HG03432 (cell line): Measurements from ENCODE around the gene PCYOX1L.
A peak's percentile ranks its signal among the peaks of the same experiment; 100 is the strongest.

Source experiments
- ATAC-seq: cut with Tn5 transposase; IDR thresholded peaks from one replicate; pipeline ENCODE4 v1.9.1; 2021; ENCODE audit warnings: mild to moderate bottlenecking, moderate library complexity; ENCODE audit not compliant: unreplicated experiment

The PCYOX1L gene

DNA sequence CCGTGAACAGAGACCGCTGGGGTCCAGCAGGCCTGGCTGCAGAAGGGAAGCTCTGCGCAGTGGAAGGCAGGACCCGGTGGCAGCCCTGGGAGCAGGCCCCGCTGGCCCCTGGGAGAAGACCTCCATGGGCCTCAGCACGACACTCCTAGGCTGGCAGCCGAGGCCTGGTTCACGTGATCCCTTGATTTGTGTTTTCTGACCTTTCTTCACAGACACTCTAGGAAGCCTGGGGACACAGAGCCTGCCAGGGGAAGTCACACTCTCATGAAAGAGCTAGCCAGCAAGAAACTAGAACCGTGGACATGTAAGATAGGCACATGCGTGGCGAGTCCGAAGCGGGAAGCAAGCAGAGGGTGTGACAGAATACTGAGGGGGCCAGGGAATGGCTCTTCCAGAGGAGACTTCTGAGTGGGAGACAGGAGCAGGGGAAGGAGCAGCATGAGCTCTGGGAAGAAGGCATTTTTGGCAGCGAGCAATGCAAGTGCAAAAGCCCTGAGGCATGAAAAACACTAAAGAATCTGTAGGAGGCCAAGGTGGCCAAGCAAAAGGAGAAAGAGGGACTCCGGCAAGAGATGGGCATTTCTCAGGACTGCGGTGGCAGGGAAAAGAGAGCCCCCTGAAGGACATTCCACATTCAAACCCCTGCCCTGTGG lies 47.8 kb downstream of the PCYOX1L start:
- ATAC-seq = no peak

DNA sequence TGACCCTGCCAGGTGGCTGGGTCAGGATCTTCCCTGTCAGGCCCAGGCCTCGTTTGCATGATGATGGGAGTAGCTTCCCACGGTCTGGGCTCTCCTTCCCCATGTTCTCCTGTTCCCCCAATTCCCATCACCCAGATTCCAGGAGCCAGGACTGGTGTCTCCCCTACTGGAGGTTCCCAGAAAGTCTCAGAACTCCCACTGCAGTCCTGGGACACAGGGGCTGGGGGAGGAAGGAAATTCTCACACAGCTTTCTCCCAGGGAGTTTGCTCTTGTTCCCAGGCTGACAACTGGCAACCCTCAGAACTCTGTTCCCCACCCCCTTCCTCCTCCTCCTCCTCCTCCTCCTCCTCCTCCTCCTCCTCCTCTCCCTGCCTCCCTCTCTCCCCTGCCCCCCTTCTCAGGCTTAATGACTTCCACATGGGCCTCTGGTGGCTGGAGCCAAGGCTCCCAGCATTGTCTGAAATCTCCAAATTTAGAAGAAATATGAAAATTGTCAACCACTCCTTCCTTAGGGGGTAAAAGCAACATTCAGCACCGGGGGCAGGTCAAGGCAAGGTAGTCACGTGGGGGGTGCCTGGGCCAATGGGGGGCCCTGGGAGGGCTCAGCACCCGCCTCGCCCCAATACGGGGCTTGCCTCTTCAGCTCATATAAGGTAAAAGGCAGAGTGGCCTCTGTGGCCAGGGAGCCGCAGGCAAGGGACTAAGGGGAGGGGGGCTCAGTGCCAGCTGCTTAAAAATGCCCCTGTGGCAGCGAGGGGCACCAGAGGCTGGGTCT lies 48.5 kb downstream of the PCYOX1L start:
- no peak for ATAC-seq

DNA sequence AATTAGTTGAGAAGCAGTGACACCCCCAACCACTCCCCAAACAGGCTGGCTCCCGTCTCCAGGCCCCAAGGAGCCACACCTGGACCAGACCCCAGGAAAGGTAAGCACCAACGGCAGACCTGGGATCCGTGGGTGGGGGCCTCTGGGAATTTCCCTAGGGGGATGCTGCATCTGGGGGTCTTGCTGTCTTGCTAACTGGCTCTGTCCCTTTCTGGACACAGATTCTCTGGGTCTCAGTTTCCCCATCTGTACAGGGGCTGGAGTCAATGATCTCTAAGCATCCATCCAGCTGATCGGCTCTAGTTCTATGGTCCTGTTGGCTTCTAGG lies 49.1 kb downstream of the PCYOX1L start:
- no peak for ATAC-seq

DNA sequence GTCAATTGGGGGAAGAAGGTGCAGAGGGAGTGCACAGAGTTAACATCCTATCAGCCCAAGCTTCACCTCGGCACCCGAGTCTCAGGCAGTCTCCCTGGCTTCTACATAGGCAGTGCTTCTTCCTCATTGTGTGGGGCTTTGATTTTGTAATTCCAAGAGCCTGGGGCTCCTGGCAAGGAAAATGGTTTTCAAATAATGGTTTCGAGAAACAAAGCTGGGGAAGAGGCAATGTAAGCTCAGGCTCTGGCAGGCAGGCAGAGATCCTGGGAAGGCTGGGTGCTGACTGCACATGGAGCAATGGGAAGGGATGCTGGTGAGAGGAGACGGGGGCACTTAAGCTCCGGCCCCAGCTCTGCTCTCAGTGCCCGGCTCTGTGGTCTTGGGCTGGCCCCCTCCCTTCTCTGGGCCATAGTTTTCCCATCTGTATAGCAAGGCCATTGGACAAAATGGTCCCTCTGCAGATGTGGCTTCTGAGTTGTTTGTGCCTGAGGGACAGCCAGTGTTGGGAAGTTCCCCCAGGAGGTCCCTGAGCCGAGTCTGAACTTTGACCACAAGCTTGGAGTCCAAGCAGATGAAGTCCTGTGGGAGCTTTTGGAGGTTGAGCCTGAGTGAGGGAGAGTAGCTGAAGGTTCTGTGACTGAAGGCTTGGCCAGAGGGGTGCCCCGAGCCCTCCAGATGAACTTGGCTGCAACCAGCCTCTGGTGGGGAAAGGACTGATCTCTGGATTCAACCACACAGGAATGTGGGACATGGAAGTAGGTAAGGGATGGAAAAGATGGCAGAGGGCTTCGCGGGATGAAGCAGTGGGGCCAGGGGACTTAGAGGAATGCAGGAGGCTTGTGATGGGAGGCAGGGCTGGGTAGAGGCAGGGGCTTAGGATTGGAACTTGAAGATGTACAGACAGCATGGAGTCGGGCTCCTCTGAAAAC lies 49.7 kb downstream of the PCYOX1L start:
- no peak for ATAC-seq

DNA sequence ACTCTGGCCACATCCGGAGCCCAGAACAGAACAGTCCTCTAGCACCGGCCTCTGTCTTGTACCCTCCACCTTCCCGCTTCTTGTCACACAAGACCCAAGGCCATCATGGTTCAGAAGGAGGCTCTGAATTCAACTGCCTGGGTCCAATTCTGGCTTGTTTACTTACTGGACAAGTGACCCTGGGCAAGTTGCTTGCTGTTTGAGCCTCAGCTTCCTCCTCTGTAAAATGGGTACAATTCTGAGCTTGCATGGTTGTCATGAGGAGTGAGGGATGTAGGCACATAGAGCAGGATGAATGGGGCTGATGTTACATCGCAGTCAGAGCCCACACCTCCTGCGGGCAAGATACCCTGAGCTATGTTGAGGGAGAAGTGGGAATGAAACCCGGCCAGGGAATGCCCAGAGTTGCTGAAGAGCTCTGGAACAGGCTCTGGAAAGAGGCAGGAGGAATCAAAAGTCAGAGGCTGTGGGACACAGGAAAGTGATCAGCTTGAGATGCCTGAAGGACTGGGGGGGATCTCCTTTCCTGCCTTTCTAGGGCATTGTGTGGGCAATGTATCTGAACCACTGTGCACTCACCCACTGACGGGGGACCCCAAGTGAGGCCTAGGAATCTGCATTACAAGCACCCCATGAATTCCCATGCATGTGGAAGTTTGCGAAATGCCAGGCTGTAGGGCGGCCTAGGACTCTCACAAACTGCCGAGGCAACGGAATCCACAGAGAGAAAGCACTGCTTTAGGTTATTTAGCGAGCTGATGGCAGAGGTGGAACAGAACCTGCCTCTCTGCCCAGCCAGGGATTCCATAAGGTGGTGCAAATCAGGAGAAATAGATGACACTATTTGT lies 50.6 kb downstream of the PCYOX1L start:
- no peak for ATAC-seq

DNA sequence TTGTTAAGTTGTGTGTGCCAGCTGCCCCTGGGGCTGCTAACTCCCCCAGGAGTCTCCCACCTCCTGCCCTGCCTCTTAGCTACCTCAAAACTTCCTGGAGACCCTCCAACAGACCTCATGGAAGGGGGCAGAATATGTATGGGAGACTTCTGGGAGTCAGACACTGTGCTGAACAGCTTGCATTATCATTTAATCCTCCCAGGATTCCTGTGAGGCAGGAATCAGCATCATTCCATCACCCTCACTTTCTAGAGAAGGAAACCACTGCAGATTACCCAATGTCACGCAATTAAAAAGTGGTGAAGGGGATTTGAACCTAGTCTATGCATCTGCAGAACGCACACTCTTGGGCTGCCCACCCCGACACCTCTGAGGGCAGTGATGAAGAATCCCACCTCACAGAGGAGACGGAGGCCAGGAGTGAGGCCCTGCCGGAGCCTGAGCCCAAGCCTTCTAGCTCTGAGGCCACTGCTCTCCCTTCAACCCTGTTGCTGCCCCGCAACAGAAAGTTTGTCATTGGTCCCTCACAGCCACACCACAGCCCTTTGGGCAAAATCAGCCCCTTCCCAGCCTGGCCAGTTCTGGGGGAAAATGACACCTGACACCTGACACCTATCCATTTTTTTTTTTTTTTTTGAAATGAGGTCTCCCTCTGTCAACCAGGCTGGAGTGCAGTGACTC lies 51.6 kb downstream of the PCYOX1L start:
- no peak for ATAC-seq

DNA sequence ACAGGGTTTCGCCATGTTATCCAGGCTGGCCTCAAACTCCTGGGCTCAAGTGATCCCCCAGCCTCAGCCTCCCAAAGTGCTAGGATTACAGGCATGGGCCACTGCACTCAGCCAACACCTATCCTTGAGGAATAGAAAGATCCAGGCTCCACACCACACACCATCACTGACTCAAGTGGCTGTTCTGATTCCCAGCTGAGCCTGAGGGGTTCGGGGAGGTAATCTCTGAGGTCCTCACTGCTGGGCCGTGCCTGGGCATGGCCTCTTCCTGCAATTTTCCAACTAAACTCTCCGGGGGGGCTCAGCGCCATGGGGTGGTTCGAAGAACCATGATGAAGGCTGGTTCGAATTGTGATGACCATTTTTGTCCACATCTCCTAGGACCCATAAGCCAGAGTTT lies 52.2 kb downstream of the PCYOX1L start:
- no peak for ATAC-seq

DNA sequence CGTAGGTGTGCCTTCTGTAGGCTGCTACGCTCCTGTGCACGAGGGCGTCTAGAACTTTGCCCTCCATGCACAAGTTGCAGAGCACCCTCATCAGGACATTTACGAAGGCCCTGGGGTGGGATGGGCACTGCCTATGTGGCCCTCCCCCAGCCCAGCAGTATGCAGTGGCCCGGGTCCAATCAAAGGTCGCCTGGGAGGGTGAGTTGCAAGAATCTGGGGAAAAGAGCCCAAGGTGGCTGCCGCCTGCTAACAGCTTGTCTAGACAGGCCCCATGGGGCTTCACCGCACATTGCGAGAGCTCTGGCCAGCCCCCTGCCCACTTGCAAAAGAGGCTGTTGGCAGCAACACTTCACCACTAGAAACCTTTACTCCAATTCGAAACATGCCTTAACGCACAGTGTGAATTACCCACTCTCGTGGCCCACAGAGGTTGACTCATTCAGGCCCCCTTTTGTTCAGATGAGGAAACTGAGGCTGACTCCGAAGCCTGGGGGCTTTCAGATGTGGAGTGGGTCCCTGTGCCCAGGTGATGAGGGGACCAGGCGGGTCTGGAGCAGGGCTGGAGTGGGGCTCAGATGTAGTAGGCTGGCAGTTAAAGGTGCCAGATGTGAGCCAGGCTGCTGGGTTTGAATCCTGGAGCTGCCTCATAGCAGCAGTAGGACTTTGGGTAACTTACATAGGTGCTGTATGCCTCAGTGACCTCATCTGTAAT lies 53.0 kb downstream of the PCYOX1L start:
- ATAC-seq = no peak

DNA sequence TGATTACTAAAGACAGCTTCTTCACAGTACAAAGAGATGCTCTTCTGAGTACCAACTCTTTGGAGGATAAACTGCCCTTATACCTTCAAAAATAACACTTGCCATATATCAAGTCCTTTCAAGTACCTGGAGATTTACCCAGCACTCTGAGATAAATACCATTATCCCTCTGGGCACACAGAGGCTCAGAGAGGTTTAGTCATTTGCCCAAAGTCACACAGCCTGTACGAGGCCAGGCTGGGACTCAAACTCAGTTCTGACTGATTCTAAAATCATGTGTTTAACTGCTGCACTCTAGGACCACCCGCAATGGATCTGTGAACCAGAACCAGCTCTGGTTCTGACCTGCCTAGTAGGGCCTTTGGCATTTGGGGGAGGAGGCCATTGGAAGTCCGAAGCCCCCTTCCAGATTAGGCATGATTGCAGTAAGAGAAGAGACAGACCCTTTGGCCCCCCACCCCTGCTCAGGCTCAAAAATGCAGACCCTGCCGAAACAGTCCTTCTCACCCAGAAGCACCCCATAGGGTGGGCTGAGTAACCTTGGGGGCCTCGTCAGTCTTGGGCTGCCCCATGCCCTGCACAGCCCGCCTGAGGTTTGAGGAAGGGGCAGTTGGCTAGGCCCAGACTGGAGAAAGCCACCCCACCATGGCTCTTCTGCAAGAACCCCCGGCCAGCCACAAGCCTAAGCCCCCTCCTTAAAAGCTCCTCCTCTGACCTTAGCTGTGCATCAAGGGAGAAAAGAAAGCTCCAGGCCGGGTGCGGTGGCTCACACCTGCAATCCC lies 54.1 kb downstream of the PCYOX1L start:
- no peak for ATAC-seq

DNA sequence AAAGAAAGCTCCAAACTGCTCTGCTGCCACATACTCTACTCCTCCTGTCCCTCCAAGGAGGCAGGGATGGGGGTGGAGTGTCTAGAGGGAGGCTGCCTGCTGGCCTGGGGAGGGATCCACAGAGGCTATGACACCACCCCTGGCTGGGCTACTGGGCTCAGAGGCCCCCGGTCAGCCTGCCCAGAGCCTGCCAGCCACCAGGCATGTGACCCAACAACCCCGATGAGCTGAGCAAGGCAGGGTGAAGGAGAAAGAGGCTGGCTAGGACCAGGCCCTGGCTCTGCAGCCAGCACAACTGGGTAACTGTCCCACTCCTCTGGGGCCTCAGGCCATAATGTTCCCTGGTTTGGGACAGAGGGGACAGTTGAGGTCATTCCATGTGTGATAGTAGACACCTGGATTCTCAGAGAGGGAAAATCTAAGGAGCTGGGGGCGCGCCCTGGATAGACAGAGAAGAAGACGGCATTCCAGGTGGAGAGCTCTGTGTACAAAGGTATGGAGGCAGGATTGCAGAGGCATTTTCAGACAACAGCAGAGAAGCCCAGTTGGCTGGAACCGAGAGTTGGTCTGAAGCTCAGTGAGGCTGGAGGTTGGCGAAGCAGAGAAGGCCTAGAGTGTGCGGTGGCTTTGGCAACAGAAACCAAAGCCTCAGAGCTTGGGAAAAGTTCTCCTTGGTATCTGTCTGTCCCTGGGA lies 55.1 kb downstream of the PCYOX1L start:
- peak; percentile 56 for ATAC-seq

DNA sequence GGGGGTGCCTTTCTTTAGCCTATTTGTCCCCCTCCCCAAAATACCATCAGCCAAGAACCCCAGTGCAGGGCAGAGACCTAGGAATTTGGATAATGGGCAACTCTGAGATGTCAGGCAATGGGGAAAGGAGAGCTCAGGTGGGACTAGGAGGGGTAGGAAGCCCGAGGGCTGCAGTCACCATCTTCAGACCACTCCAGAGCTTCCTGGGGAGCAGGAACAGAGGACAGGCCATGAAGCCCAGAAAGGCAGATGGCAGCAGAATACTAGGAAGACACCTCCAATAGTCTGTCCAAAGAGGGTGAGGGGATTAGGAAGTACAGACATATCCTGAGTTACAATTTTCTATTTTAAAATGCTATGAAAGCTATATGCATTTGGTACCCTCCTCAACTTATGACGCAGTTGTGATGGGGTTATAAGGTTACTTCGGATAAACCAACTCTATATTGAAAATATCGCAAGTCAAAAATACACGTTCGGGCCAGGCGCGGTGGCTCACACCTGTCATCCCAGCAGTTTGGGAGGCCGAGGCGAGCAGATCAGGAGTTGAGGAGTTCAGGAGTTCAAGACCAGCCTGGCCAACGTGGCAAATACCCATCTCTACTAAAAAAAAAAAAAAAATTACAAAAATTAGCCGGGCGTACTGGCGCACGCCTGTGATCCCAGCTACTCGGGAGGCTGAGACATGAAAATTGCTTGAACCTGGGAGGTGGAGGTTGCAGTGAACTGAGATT lies 55.8 kb downstream of the PCYOX1L start:
- ATAC-seq = no peak

DNA sequence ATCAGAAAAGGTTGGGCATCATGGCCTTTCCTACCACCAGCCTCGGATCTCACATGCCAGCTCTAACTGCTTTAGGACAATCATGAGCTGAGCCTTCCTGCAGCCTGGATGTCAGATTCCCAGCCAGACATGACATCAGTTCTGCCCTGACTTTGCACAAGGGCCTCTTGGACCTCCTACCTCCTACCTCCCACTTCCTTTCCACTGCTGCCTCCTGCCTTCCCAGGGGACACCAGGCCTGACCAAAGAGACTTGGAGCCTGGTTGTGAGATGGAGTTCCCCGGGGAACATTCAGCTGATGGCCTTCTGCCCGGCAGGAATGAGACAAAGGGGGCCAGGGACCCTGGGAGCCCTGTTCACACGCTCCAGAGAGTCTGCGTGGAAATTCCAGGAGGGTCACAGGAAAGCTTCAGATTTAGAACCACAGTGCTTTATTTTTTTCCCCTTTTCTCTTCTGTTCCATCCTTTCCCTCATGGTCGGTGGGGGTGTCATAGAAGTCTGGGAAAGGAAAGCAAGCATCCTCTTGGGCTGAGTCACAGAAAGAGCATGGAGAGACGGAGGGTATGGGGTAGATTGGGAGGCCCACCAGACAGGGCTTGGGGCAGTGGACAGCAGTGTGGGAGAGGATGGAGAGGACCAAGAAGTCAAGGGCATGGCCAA lies 56.7 kb downstream of the PCYOX1L start:
- ATAC-seq = no peak

DNA sequence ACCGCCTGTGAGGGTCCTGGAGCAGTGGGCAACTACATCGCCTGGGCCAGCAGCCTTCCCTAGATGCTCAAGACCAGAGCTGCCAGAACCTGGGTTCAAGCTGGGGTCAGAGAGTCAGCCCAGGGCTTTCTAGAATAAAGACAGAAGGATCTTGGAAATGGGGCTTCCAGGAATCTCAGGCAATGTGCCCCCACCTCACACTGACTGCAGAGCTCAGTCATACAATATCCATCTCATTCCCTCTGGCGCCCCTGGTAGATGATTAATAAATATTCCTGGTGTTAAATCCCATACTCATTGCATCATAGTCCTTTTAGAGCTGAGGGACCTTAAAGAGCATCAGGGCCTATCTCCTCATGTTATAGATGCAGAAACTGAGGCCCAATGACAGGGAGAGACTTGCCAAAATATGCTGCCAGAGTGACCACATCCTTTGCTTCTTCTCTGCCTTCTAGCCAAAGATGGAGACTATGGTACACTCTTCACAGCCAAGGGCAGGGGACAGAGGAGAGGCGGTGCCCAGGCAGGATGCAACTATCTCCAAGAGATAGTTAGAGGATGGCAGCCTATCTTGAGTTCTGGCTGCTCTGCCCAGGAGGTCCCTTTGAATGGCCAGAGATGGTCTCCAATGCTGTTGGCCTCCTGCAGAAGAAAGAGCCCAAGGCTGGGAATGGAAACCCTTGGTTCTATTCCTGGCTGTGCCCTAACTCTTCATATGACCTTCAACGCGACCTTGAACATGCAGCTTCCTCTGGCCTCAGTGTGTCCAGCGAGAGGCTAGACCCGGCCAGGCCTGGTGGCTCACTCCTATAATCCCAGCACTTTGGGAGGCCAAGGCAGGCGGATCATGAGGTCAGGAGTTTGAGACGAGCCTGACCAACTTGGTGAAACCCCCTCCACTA lies 57.5 kb downstream of the PCYOX1L start:
- ATAC-seq = no peak

DNA sequence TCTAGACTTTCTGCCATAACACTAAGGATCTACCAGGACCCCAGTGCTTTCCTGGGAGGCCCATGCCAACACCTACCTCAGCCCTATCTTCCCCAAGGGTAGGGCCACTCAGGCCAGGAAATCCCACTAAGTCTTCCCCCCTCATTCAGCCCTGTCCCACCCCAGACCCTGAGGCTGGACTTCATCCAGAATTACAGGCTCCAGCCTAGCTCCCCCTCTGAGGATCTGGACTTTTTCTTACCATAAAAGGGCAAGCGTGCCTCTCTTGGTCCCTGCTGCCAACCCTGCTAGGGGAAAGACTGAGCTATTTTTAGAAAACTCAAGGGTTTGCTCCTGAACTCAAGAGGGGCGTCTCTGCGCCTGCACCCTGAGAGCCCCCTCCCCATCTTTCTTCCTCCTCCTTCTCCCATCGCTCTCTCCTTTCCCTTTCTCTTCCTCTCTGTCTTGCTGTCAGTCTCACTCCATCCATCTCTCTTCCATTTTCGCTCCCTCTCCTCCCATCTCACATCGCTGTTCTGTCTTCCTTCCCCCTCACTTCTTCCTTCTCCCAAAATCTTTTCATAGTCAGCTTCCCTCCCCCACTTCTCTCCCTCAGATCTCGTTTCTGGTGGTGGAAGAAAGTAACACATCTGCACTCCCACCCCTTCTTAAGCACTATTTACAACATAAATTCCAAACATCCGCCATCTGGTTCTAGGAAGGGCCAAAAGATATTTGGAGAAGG lies 59.3 kb downstream of the PCYOX1L start:
- ATAC-seq = no peak

DNA sequence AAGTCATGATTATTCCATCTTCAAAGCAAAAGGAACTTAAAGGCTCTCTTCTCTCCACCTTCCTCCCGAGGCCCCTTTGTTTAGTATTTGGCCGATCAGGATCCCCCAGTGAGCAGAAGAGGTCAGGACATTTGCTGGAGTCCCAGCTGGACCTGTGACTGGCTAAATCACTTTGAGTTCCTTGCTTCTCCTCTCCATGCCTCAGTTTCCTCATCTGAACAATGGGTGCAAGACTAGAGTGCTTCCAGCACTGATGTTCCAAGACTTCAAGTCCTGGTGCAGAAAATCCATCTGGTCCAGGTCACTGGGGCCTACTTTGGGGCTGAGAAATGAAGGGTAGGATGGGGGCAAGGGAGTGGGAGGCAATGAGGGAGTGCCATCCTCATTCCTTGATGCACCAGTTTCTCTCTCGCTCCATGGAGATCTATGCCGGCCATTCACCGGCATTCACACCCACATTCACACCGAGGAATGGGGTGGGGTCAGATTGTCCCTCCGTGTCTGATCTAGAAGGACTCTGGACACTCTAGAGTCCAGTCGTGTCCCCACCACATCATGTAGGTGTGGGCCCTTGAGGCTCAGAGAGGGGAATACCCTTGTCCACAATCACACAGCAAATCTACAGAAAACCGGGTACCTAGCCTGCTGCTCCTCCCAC lies 60.0 kb downstream of the PCYOX1L start:
- no peak for ATAC-seq
